NCI-H510A treated with DMSO at 0.1 percent for 48 hours (cell line): Measurements from ENCODE around the gene ANKRD34B.

ENCODE experiments used
- DNase-seq: peaks from one replicate; lab custom pipeline; 2025; lab: John Stamatoyannopoulos, UW

The ANKRD34B gene

GRCh38 chr5:80569086-80569960 lies 757 bp downstream of the ANKRD34B start:
- DNase-seq, result no peak

GRCh38 chr5:80568251-80568650 lies 1.8 kb downstream of the ANKRD34B start:
- DNase-seq, result no peak

GRCh38 chr5:80566711-80567259 lies 3.3 kb downstream of the ANKRD34B start:
- DNase-seq, result no peak

- no peak for DNase-seq
These were observed 4.8 kb downstream of the ANKRD34B start for GRCh38 chr5:80565330-80565729.

GRCh38 chr5:80559244-80559643 lies 10.8 kb downstream of the ANKRD34B start:
- no peak for DNase-seq

- no peak for DNase-seq
These were observed 15.0 kb downstream of the ANKRD34B start for GRCh38 chr5:80555099-80555498.

GRCh38 chr5:80554646-80555045 lies 15.4 kb downstream of the ANKRD34B start:
- no peak for DNase-seq

- DNase-seq, result no peak
These were observed 28.7 kb downstream of the ANKRD34B start for GRCh38 chr5:80541392-80541791.

GRCh38 chr5:80540691-80541090 lies 29.4 kb downstream of the ANKRD34B start:
- DNase-seq, result no peak

- DNase-seq, result no peak
These were observed 53.3 kb downstream of the ANKRD34B start for GRCh38 chr5:80516826-80517225.

GRCh38 chr5:80509362-80509761 lies 60.7 kb downstream of the ANKRD34B start:
- no peak for DNase-seq

- DNase-seq, result no peak
These were observed 61.2 kb downstream of the ANKRD34B start for GRCh38 chr5:80508844-80509243.

GRCh38 chr5:80507663-80508062 lies 62.4 kb downstream of the ANKRD34B start:
- no peak for DNase-seq
